H1 (cell line): ENCODE results near the gene FOXE1. TPM values are rescaled to one million over a fixed set of nuclear protein-coding genes. Genes with fewer than 3 reads are reported as not detected.

ENCODE experiments used
- CTCF ChIA-PET: fragments of 300-600 bp; sonication (Branson Sonifier 250); formaldehyde crosslinking; loops from one replicate; lab custom pipeline; 2021; ENCODE audit not compliant: partially characterized antibody; lab: Charles Lee
- POLR2A ChIA-PET: fragments of 300-600 bp; sonication (Branson Sonifier 250); formaldehyde crosslinking; loops from one replicate; lab custom pipeline; 2021; ENCODE audit warnings: inconsistent platforms; ENCODE audit not compliant: partially characterized antibody; lab: Charles Lee
- DNase-seq, 2 experiments: peaks; one replicate each; pipeline versions ENCODE4 v3.0.0 to v3.0.0-alpha.2; 2010 to 2022; ENCODE audit warnings: low spot score in 2 of 2, low read depth in 1 of 2, mixed read lengths in 1 of 2
- FAIRE-seq: peaks from 2 replicates; lab custom pipeline; 2011; peaks lifted over from hg19 to GRCh38; lab: Jason Lieb, UNC
- H2AFZ ChIP-seq: 2 replicates; pipeline ENCODE4 v1.8.1; 2012; ENCODE audit warnings: low read length, inconsistent platforms
- H2AK5ac ChIP-seq: 2 replicates; pipeline ENCODE4 v1.6.1; 2013; ENCODE audit warnings: low read depth, low read length
- H2BK120ac ChIP-seq: replicated peaks from 2 replicates; pipeline ENCODE3; 2013; ENCODE audit warnings: low read depth, low read length, inconsistent platforms
- H2BK12ac ChIP-seq: 2 replicates; pipeline ENCODE4 v1.6.1; 2013; ENCODE audit warnings: low read depth, low read length
- H2BK15ac ChIP-seq: 2 replicates; pipeline ENCODE4 v1.6.1; 2013; ENCODE audit warnings: low read length
- H2BK20ac ChIP-seq: 2 replicates; pipeline ENCODE4 v1.6.1; 2013; ENCODE audit warnings: low read length
- H2BK5ac ChIP-seq: 2 replicates; pipeline ENCODE4 v1.6.1; 2013; ENCODE audit warnings: low read depth, low read length
- H3K14ac ChIP-seq: 2 replicates; pipeline ENCODE4 v1.6.1; 2013; ENCODE audit warnings: inconsistent platforms; ENCODE audit not compliant: insufficient read length
- H3K18ac ChIP-seq: 2 replicates; pipeline ENCODE4 v1.6.1; 2013; ENCODE audit warnings: low read length; ENCODE audit errors: extremely low read depth
- H3K23ac ChIP-seq: 2 replicates; pipeline ENCODE4 v1.6.1; 2013; ENCODE audit warnings: inconsistent platforms; ENCODE audit not compliant: insufficient read length
- H3K23me2 ChIP-seq: 2 replicates; pipeline ENCODE4 v1.6.1; 2013; ENCODE audit warnings: low read depth, low read length
- H3K27ac ChIP-seq: 2 replicates; pipeline ENCODE4 v1.6.1; 2011; ENCODE audit warnings: low read depth, low read length, inconsistent platforms
- H3K27me3 ChIP-seq, 4 experiments: replicated peaks in 1 of 4; 1 replicate in 1 of 4; 2 replicates in 3 of 4; pipeline versions ENCODE4 v1.6.1 to v1.8.1; 2011 to 2013; ENCODE audit warnings: low read length in 3 of 4, mild to moderate bottlenecking in 3 of 4, inconsistent platforms in 2 of 4, mixed read lengths in 2 of 4, moderate library complexity in 1 of 4; ENCODE audit not compliant: control insufficient read depth in 3 of 4, insufficient read depth in 3 of 4; ENCODE audit errors: extremely low read depth in 1 of 4
- H3K36me3 ChIP-seq, 4 experiments: 2 replicates each; pipeline versions ENCODE4 v1.6.1 to v1.8.1; 2011 to 2013; ENCODE audit warnings: mild to moderate bottlenecking in 4 of 4, low read length in 3 of 4, moderate library complexity in 2 of 4, control low read depth in 1 of 4, inconsistent platforms in 1 of 4; ENCODE audit not compliant: insufficient read depth in 4 of 4, control insufficient read depth in 2 of 4
- H3K4ac ChIP-seq: replicated peaks from 2 replicates; pipeline ENCODE3; 2013; ENCODE audit warnings: low read length, low read depth, mixed read lengths, inconsistent platforms; ENCODE audit not compliant: insufficient read length
- H3K4me1 ChIP-seq, 4 experiments: replicated peaks in 1 of 4; 1 replicate in 1 of 4; 2 replicates in 3 of 4; pipeline versions ENCODE4 v1.6.1 to v1.8.1; 2011 to 2013; ENCODE audit warnings: low read length in 3 of 4, inconsistent platforms in 2 of 4, mixed read lengths in 1 of 4; ENCODE audit not compliant: insufficient read depth in 4 of 4, control insufficient read depth in 3 of 4
- H3K4me2 ChIP-seq, 2 experiments: 2 replicates each; pipeline versions ENCODE4 v1.6.1 to v1.8.1; 2011 to 2013; ENCODE audit warnings: low read depth in 2 of 2, low read length in 2 of 2, control low read depth in 1 of 2, inconsistent platforms in 1 of 2, mild to moderate bottlenecking in 1 of 2; ENCODE audit not compliant: insufficient read depth in 1 of 2
- H3K4me3 ChIP-seq, 4 experiments: fragments of 200-600, 300-600 bp in 1 of 4; sonication (generic), shearing (Covaris generic), sonication (Bioruptor Twin) in 1 of 4; 2 replicates each; pipeline versions ENCODE4 v1.5.1 to v1.8.1; 2011 to 2016; ENCODE audit warnings: low read length in 4 of 4, low read depth in 3 of 4, control low read depth in 2 of 4, inconsistent platforms in 2 of 4, mild to moderate bottlenecking in 2 of 4, mixed read lengths in 1 of 4, moderate library complexity in 1 of 4; ENCODE audit not compliant: insufficient read depth in 2 of 4; ENCODE audit errors: extremely low read depth in 1 of 4
- H3K56ac ChIP-seq: replicated peaks from 2 replicates; pipeline ENCODE3; 2013; ENCODE audit warnings: low read depth, mild to moderate bottlenecking, mixed read lengths, low read length, inconsistent platforms; ENCODE audit not compliant: insufficient read length
- H3K79me1 ChIP-seq: 2 replicates; pipeline ENCODE4 v1.6.1; 2013; ENCODE audit warnings: low read depth, low read length, control low read depth
- H3K79me2 ChIP-seq, 2 experiments: 2 replicates each; pipeline versions ENCODE4 v1.6.1 to v1.8.1; 2012 to 2013; ENCODE audit warnings: low read length in 2 of 2, mild to moderate bottlenecking in 2 of 2, inconsistent platforms in 1 of 2; ENCODE audit not compliant: insufficient read depth in 2 of 2, control insufficient read depth in 1 of 2
- H3K9ac ChIP-seq, 4 experiments: replicated peaks in 1 of 4; 1 replicate in 1 of 4; 2 replicates in 3 of 4; pipeline versions ENCODE4 v1.6.1 to v1.8.1; 2011 to 2013; ENCODE audit warnings: low read depth in 3 of 4, low read length in 3 of 4, control low read depth in 2 of 4, mild to moderate bottlenecking in 2 of 4, moderate library complexity in 2 of 4, inconsistent platforms in 1 of 4; ENCODE audit errors: extremely low read depth in 1 of 4
- H3K9me3 ChIP-seq, 2 experiments: 2 replicates each; pipeline versions ENCODE4 v1.6.1 to v1.8.1; 2012 to 2013; ENCODE audit warnings: mild to moderate bottlenecking in 2 of 2, moderate library complexity in 2 of 2, control low read depth in 1 of 2, inconsistent platforms in 1 of 2, low read depth in 1 of 2, low read length in 1 of 2, mixed read lengths in 1 of 2; ENCODE audit not compliant: insufficient read depth in 2 of 2
- H4K20me1 ChIP-seq, 2 experiments: replicated peaks in 1 of 2; 2 replicates each; pipeline versions ENCODE3 to v1.8.1; 2011 to 2013; ENCODE audit warnings: inconsistent platforms in 2 of 2, low read length in 2 of 2, mild to moderate bottlenecking in 1 of 2; ENCODE audit not compliant: insufficient read depth in 2 of 2, control insufficient read depth in 1 of 2
- H4K5ac ChIP-seq: 2 replicates; pipeline ENCODE4 v1.6.1; 2013; ENCODE audit warnings: low read length, low read depth, mixed read lengths, inconsistent platforms; ENCODE audit not compliant: insufficient read length
- H4K8ac ChIP-seq: 2 replicates; pipeline ENCODE4 v1.8.0; 2013; ENCODE audit warnings: mild to moderate bottlenecking, moderate library complexity, low read length, inconsistent platforms; ENCODE audit not compliant: insufficient read depth; ENCODE audit errors: extremely low read depth
- H4K91ac ChIP-seq: replicated peaks from 2 replicates; pipeline ENCODE3; 2013; ENCODE audit warnings: low read length, mixed read lengths, inconsistent platforms; ENCODE audit not compliant: insufficient read length
- BACH1 ChIP-seq: IDR thresholded peaks from 2 replicates; pipeline ENCODE4 v1.6.1; 2012; ENCODE audit warnings: low read length, improper control_type of control experiment
- CHD2 ChIP-seq: IDR thresholded peaks from 2 replicates; pipeline ENCODE4 v1.6.1; 2012; ENCODE audit warnings: low read length, improper control_type of control experiment
- CREB1 ChIP-seq: IDR thresholded peaks from 2 replicates; pipeline ENCODE4 v1.6.1; 2012; ENCODE audit warnings: inconsistent platforms
- CTBP2 ChIP-seq: IDR thresholded peaks from 2 replicates; pipeline ENCODE4 v1.7.0; 2011; ENCODE audit warnings: borderline replicate concordance, mild to moderate bottlenecking, moderate library complexity, mixed read lengths, low read length; ENCODE audit not compliant: insufficient read depth, insufficient read length
- EP300 ChIP-seq, 2 experiments: IDR thresholded peaks; 1 replicate in 1 of 2; 2 replicates in 1 of 2; pipeline ENCODE4 v1.6.1; 2011 to 2012; ENCODE audit warnings: low read depth in 2 of 2, low read length in 2 of 2, mild to moderate bottlenecking in 2 of 2, borderline replicate concordance in 1 of 2, inconsistent platforms in 1 of 2, moderate library complexity in 1 of 2
- POU5F1 ChIP-seq: IDR thresholded peaks from 2 replicates; pipeline ENCODE4 v1.6.1; 2011; ENCODE audit warnings: low read depth, mild to moderate bottlenecking, low read length, moderate library complexity
- RXRA ChIP-seq: IDR thresholded peaks from 2 replicates; pipeline ENCODE4 v1.6.1; 2011; ENCODE audit warnings: low read depth, mild to moderate bottlenecking, low read length, moderate library complexity; ENCODE audit not compliant: insufficient read depth
- SUZ12 ChIP-seq: fragments of 200-600 bp; sonication (generic); IDR thresholded peaks from 2 replicates; pipeline ENCODE4 v1.6.1; 2012; ENCODE audit warnings: mild to moderate bottlenecking, inconsistent platforms, low read length, moderate library complexity, mixed read lengths
- TBP ChIP-seq: IDR thresholded peaks from 2 replicates; pipeline ENCODE4 v1.6.1; 2011; ENCODE audit warnings: low read depth, low read length, improper control_type of control experiment
- WGBS, 2 experiments: shearing (Covaris generic) in 1 of 2; methylation state at CpG; one replicate each; pipeline versions ENCODE4 v1.1.6 to v1.1.7; 2013 to 2015; ENCODE audit warnings: low lambda C conversion rate in 2 of 2, mixed read lengths in 2 of 2, inconsistent platforms in 1 of 2, low coverage in 1 of 2, missing lambda C conversion rate in 1 of 2; ENCODE audit not compliant: insufficient replicate concordance in 2 of 2, insufficient coverage in 1 of 2, insufficient read length in 1 of 2; ENCODE audit errors: extremely low coverage in 1 of 2, missing lambda C conversion rate in 1 of 2; 5-methylcytosine and 5-hydroxymethylcytosine counted together
- polyA plus RNA-seq, 7 experiments: library from polyadenylated mRNA; depleted of rRNA in 3 of 7; stranded (reverse) in 5 of 7; unstranded in 2 of 7; fragments of >200 nt in 5 of 7; fragments of 200-250 nt in 2 of 7; gene quantifications; 1 replicate in 5 of 7; 2 replicates in 1 of 7; 4 replicates in 1 of 7; pipeline versions ENCODE4 v1.2.1 to v1.2.3, GENCODE V29; 2011 to 2013; ENCODE audit warnings: missing spikeins in 2 of 7, mixed read lengths in 2 of 7
- total RNA-seq: library from RNA; stranded (reverse); fragmentation: NEBNext Ultra II Directional; extraction: Animal tissue kit (Norgen Biotek cat#: 25700); gene quantifications from 2 replicates; pipeline ENCODE4 v1.2.1, GENCODE V29; 2021
- TF ChIP-seq, protein P1 (sequence below): IDR thresholded peaks from 2 replicates; pipeline ENCODE4 v1.6.1; 2011; ENCODE audit warnings: low read length, improper control_type of control experiment

Gene FOXE1
- total and polyA plus RNA-seq, 2 of the 8 experiments (the other 6 are each of a cell fraction or from before 2014, with no cell fraction given) = 0.03 TPM; not detected in 1

DNA sequence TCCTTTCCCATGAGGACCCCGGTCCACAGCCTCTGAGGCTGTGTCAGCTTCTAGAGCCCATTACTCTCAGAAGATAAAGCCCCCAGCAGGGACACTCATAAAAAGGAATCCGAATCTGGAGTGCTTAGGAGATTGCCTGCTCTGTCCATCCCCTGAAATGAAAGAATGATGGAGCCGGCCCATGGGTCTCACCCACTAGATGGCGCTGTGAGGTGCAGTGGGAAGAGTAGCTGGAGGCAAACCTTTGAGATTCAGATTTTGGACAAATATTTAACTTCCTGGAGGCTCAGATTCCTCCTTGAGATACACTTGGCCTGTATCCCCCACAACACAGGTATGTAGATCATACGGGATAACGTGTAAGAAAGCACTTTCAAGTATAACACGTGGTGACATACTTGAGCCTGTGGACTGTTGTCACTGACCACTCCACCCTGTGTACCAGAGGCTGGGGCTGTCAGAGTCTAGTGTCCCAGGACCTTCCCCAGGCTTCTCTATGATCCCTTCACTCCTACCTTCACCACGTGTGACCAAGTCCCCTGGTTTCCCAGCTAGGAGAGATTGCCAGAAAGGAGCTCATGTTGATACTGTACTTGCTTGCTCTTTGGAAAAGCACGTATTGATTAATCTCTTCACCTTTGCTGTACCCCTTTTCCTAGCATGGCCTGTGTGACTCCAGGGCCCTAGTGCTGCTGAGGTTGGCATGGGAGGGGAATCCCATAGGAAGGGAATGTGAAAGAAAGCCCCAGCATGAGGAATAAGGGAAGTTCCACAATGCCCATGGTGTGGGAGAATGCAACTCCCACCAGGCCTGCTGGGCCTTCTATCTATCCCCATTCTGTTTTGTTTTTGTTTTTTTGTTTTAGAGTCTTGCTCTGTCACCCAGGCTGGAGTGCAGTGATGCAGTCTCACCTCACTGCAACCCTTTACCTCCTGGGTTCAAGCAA is 37.2 kb downstream of the FOXE1 start:
- peaks cover 0 to 7% (median 0%) of the 10 kb centered on the region in 4 experiments; a peak in 2 of 7 replicates for H3K4me1 ChIP-seq
- H3K27me3 ChIP-seq = peaks cover 0 to 3% (median under 1%) of the 10 kb centered on the region in 4 experiments; a peak in 3 of 7 replicates
- H3K18ac ChIP-seq = no peak overlapping the region
- H2BK12ac ChIP-seq = no peak overlapping the region; the same call in 1 of the 2 replicates
- FAIRE-seq = peak; percentile 58
- POLR2A ChIA-PET = no interaction called here
- H3K36me3 ChIP-seq = no peaks in the 10 kb centered on the region
- no peak overlapping the region for H2BK5ac ChIP-seq
- no peak overlapping the region for H3K9ac ChIP-seq
- H3K14ac ChIP-seq = no peak overlapping the region
- H3K4me2 ChIP-seq = no peak overlapping the region
- 32% methylated on average over 9 of the region's 9 CpGs; no CpG with 5 or more reads in 1 of the 2 experiments for WGBS, 2 experiments
- peak in 1 of 2 experiments; percentile 91 for DNase-seq
- H3K79me1 ChIP-seq = no peaks in the 10 kb centered on the region
- H4K8ac ChIP-seq = 0 out of 2 replicates have a peak overlapping the region, but pooled peaks have one; percentile 64
- no peak overlapping the region for H2BK15ac ChIP-seq
- no peak overlapping the region for H2BK20ac ChIP-seq
- no peaks in the 10 kb centered on the region for H3K9me3 ChIP-seq
- no peak overlapping the region for H2BK120ac ChIP-seq
- CTCF ChIA-PET = interaction anchor here (0.6 to 7.2 kb wide), 33 partner anchors 8 to 1269 kb away, joined by 3 to 110 read pairs (median 5); no protein-coding TSS in a partner anchor
- H3K23ac ChIP-seq = no peak overlapping the region
- H4K20me1 ChIP-seq = no peaks in the 10 kb centered on the region
- no peak overlapping the region for H3K56ac ChIP-seq
- H3K4ac ChIP-seq = no peak overlapping the region
- H4K91ac ChIP-seq = no peak overlapping the region
- H4K5ac ChIP-seq = peak overlapping the region; percentile 34
- no peak overlapping the region for H3K4me3 ChIP-seq
- H3K27ac ChIP-seq = no peak overlapping the region
- peak overlapping the region; percentile 94; the same call in 1 of the 2 replicates for H2AFZ ChIP-seq
- no peaks in the 10 kb centered on the region for H3K23me2 ChIP-seq
- no peak overlapping the region for H2AK5ac ChIP-seq
- no peaks in the 10 kb centered on the region for H3K79me2 ChIP-seq
- TF ChIP-seq CTBP2 (no peak), CHD2 (no peak), EP300 (IDR thresholded peaks at IDR 0.05; ENCODE audit: borderline replicate concordance in 1 of 2, low read depth in 2 of 2, low read length in 2 of 2) (peak in 1 of 2 experiments; percentile 27; a peak in 1 of 3 replicates), TBP (no peak), POU5F1 (no peak), BACH1 (no peak), CREB1 (no peak), SUZ12 (no peak), RXRA (no peak)
- TF ChIP-seq, protein P1, sequence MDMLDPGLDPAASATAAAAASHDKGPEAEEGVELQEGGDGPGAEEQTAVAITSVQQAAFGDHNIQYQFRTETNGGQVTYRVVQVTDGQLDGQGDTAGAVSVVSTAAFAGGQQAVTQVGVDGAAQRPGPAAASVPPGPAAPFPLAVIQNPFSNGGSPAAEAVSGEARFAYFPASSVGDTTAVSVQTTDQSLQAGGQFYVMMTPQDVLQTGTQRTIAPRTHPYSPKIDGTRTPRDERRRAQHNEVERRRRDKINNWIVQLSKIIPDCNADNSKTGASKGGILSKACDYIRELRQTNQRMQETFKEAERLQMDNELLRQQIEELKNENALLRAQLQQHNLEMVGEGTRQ = no peak
